OCI-LY3 (cell line): ENCODE data around the gene ARHGAP22.

ENCODE experiments used
- EZH2phosphoT487 ChIP-seq: fragments of 200-600 bp; shearing (Covaris generic); IDR thresholded peaks from 2 replicates; pipeline ENCODE4 v1.6.1; 2018; ENCODE audit warnings: antibody characterized with exemption, mixed run types, low read depth
- TF ChIP-seq, protein P1 (sequence below): fragments of 200-600, 300-600 bp; sonication (generic); IDR thresholded peaks from 2 replicates; pipeline ENCODE4 v1.5.1; 2014; ENCODE audit warnings: antibody characterized with exemption, low read length, low read depth

DNA sequence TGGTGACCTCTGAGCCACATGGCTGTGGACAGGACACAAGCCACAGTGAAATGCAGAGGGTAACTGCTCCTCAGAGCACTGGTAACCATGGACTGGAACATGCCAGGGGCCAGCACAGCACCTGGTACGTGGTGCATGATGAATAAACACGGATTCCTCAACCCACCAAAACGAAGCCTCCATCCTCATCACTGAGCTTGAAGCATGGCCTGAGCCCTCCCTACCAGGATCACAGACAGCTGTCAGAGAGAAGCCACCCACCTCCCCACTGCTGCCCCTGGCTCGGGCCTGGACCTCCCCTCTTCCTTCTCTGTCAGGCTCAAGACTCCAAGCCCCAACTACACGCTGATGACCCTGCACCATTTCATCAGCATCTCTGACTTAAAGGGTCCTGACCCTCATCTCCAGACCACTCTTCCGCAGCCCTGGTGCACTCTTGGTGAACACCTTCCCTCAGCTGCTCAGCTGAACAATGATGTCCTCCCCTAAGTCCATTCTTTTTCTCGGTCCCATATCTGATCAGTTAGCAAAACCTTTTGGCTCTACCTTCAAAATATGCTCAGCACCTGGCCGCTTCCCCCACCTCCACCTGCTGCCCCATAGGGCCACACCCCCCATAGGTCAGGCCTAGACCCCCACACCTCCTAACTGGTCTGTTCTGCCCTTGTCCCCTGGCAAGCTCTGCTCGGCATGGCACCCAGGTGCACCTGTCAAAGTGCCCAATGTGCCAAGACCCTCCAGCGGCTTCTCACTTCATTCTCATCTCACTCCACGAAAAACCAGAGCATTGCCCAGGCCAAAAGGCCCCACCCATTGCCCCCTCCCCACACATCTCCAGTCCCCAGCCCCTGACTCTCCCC is 157.3 kb downstream of the ARHGAP22 start:
- TF ChIP-seq, protein P1, sequence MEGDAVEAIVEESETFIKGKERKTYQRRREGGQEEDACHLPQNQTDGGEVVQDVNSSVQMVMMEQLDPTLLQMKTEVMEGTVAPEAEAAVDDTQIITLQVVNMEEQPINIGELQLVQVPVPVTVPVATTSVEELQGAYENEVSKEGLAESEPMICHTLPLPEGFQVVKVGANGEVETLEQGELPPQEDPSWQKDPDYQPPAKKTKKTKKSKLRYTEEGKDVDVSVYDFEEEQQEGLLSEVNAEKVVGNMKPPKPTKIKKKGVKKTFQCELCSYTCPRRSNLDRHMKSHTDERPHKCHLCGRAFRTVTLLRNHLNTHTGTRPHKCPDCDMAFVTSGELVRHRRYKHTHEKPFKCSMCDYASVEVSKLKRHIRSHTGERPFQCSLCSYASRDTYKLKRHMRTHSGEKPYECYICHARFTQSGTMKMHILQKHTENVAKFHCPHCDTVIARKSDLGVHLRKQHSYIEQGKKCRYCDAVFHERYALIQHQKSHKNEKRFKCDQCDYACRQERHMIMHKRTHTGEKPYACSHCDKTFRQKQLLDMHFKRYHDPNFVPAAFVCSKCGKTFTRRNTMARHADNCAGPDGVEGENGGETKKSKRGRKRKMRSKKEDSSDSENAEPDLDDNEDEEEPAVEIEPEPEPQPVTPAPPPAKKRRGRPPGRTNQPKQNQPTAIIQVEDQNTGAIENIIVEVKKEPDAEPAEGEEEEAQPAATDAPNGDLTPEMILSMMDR = no peak
- no peak for TF ChIP-seq EZH2phosphoT487
